Epithelial cell of esophagus (primary cell): Measurements from ENCODE around the gene DACT3.

ENCODE experiments used
- DNase-seq: peaks from one replicate; pipeline ENCODE4 v3.0.0; 2010; ENCODE audit warnings: low read depth
- H3K4me3 ChIP-seq: 2 replicates; pipeline ENCODE4 v1.5.1; 2011; ENCODE audit warnings: mild to moderate bottlenecking, low read length, control low read depth
- TF ChIP-seq, protein P1 (sequence below): IDR thresholded peaks from 2 replicates; pipeline ENCODE4 v1.5.1; 2011; ENCODE audit warnings: low read depth, mild to moderate bottlenecking, low read length, control low read depth, inconsistent platforms; ENCODE audit not compliant: insufficient read depth; ENCODE audit errors: missing control alignments

The DACT3 gene

DNA sequence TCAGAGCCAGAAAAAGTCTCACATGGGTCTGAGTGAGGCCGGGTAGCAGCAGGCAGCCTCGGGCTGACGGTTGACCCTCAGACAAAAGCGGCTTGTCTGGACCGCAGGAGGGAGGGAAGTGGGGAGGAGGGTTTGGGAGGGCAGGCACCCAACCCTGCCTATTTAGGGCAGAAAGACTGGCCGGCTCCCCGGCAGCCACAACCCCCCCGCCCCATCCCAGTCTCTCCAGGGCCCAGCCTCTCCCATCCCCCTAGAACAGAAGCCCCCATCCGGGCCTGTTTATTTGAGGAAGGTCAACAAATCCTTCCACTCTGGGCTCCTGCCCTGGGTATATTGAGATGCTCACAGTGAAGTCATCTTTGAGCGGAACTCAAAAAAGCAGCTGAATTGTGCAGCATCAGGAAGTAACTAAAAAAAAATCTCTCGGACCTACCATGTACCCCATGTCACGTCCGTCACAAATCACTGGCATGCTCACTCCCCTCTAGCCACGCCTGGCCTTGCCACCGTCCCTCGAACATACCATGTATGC lies 6.3 kb downstream of the DACT3 start:
- no peak overlapping the region for H3K4me3 ChIP-seq
- DNase-seq, result no peak
- TF ChIP-seq, protein P1, sequence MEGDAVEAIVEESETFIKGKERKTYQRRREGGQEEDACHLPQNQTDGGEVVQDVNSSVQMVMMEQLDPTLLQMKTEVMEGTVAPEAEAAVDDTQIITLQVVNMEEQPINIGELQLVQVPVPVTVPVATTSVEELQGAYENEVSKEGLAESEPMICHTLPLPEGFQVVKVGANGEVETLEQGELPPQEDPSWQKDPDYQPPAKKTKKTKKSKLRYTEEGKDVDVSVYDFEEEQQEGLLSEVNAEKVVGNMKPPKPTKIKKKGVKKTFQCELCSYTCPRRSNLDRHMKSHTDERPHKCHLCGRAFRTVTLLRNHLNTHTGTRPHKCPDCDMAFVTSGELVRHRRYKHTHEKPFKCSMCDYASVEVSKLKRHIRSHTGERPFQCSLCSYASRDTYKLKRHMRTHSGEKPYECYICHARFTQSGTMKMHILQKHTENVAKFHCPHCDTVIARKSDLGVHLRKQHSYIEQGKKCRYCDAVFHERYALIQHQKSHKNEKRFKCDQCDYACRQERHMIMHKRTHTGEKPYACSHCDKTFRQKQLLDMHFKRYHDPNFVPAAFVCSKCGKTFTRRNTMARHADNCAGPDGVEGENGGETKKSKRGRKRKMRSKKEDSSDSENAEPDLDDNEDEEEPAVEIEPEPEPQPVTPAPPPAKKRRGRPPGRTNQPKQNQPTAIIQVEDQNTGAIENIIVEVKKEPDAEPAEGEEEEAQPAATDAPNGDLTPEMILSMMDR, result no peak

DNA sequence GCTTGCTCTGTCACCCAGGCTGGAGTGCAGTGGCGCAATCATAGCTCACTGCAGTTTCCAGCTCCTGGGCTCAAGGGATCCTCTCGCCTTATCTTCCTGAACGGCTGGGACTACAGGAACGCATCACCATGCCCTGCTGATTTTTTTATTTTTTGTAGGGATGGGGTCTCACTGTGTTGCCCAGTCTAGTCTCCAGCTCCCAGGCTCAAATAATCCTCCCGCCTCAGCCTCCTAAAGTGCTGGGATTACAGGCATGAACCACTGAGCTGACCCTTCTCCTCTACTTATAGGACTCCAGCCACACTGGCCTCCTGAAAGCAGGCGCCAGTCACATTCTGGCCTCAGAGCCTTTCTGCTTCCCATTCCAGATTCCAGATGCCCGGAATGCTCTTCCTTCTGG lies 10.5 kb downstream of the DACT3 start:
- H3K4me3 ChIP-seq, result no peak overlapping the region
- DNase-seq, result no peak
- TF ChIP-seq, protein P1, result no peak

DNA sequence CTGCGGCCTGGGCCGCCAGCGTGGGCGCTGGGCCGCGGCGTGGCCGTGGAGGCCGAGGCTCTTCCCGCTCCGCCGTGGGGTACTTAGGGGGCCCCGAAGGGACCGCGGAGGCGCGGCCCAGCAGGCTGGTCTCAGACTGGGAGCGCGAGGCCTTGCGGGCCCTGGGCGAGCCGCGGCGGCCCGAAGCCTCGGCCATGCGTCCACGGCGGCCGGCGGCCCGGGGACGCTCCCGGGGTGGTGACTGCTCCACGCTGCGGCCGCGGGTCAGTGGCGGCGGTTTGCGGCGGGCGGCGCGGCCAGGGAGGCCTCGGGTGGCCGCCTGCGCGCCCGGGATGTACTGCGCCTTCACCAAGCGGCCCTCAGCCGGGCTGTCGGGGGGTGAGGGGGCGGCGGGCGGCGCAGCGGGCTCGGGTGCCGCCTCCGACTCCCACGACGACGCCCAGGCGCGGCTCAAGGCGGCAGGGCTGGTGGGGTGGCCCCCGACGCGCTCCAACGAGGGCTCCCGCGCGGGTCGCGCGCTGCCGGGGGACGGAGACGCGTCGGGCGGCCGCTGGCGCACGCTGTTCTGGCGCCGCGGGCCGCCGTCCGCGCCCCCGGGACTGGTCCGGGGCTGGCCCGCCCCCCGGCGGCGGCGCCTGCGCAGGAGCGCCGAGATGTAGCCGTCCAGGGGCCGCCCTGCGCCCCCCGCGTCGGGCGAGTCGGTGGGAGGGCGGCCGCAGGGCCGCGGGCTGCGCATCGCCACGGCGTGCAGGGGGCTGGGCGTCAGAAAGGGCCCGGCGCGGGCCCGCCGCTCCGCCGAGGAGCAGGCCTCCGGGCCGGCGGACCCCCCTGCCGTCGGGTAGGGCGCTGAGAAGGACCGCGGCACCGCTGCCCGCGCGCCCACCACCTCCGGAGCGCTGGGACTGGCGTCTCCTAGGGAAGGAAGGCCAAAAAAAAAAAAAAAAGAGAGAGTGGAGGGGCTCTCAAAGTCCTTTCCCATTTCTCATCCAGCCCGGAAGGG lies 11.7 kb downstream of the DACT3 start:
- TF ChIP-seq, protein P1, result no peak
- H3K4me3 ChIP-seq, result no peak overlapping the region
- DNase-seq, result no peak

DNA sequence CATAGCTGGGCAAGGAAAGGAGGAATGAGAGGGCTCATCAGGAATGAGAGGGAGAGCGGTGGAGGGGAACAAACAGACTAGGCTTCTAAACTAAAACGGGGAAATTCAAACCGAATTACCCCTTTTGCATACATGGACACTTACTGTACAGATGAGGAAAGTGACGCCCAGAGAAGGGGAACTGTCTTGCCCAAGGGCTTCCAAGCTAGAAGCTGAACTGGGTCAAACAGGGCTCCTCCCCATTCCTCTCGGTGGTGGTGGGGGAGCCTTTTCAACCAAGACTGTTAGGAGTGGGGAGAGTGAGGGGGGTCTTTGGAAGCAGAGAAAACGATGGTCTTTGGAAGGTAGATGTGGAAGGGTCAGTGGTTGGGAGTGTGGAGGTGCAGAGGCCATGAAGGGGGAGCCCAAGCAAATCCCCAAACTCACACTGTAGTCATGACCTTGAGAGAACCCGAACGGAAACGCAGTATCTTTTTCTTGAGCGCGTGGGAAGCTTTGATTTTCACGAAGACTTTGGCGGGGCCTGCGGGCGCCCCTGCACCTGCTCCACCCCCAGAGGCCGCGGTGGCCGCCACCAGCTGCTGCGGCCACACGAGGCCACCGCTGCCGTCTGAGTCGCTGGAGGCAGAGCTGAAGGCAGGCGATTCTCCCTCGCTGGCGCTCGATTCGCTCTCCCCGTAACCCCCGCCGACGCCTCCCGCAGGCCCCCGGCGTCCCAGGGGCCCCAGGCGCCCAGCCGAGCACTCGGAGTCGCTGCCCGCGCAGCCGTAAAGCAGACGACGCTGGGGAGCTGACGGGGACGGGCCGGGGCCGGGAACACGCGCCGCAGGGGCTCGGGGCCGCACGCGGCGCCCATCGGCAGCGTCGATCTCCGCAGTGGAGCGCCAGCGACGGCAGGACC lies 12.7 kb downstream of the DACT3 start:
- no peak overlapping the region for H3K4me3 ChIP-seq
- no peak for DNase-seq
- TF ChIP-seq, protein P1, result no peak

DNA sequence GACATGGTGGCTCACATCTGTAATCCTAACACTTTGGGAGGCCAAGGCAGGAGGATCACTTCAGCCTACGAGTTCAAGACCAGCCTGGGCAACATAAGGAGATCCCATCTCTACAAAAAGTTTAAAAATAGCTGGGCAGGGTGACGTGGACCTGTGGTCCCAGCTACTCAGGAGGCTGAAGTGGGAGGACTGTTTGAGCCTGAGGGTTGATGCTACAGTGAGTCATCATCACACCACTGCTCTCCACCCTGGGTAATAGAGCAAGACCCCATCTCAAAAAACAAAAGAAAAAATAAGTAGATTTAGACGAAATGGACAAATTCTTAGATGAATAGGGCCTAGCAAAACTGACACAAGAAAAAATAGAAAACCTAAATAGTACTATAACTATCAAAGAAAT lies 14.6 kb downstream of the DACT3 start:
- H3K4me3 ChIP-seq, result no peak overlapping the region
- no peak for DNase-seq
- TF ChIP-seq, protein P1, result no peak

DNA sequence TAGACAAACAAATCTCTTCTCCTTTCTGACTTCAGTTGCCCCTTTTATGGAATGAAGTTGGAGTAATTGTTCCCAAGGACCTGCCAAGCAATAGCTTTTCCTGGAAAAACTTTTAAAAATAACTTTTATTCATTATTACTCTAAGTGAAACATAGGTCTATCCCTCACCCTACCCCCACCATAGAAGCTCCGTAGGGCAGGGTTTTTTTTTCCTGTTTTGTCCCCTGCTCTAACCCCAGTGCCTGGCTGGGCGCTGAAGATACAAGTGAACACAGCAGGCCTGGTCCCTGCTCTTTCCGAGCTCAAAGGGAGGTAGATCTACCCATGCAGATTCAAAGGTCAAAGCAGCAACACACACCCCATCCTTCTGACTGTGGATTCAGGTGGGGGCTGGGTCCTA lies 16.3 kb downstream of the DACT3 start:
- no peak for DNase-seq
- no peak overlapping the region for H3K4me3 ChIP-seq
- TF ChIP-seq, protein P1, result no peak
